Measurements from ENCODE around the gene B3GAT1.

The B3GAT1 gene

GRCh38 chr11:134332782-134333181 lies 79.3 kb downstream of the B3GAT1 start:
- Histone ChIP-seq H3F3A (ENCODE audit: control insufficient read depth, insufficient read depth) (no peaks in the 10 kb centered on the region), H3K9me2 (replicated peaks; ENCODE audit: control insufficient read depth, low read length) (no peaks in the 10 kb centered on the region), H3K79me2 (ENCODE audit: control insufficient read depth, low read length) (no peaks in the 10 kb centered on the region), H3K4me2 (ENCODE audit: low read length) (no peak overlapping the region), H3K27ac (ENCODE audit: low read depth, low read length) (no peak overlapping the region), H3K9me3 (ENCODE audit: control insufficient read depth, insufficient read depth, low read length) (no peaks in the 10 kb centered on the region), H3K4me1 (ENCODE audit: control insufficient read depth, low read length) (no peaks in the 10 kb centered on the region), H4K20me1 (ENCODE audit: control insufficient read depth, insufficient read depth, low read depth, low read length) (no peaks in the 10 kb centered on the region), H3K36me3 (ENCODE audit: control insufficient read depth, low read length) (no peaks in the 10 kb centered on the region), H3K4me3 (ENCODE audit: low read length) (no peak overlapping the region), H3K27me3 (ENCODE audit: control insufficient read depth, low read length) (no peaks in the 10 kb centered on the region)
- no peak for TF ChIP-seq EZH2phosphoT487 (IDR thresholded peaks at IDR 0.05; ENCODE audit: borderline replicate concordance, low read length)
- no peak for TF ChIP-seq CTCF (IDR thresholded peaks at IDR 0.05; ENCODE audit: low read depth, low read length, poor library complexity, severe bottlenecking)

- H3K79me2 ChIP-seq (ENCODE audit: control insufficient read depth, low read length) = no peaks in the 10 kb centered on the region
- no peaks in the 10 kb centered on the region for H3K9me3 ChIP-seq (ENCODE audit: control insufficient read depth, insufficient read depth, low read length)
- H3F3A ChIP-seq (ENCODE audit: control insufficient read depth, insufficient read depth) = no peaks in the 10 kb centered on the region
- H4K20me1 ChIP-seq (ENCODE audit: control insufficient read depth, insufficient read depth, low read depth, low read length) = no peaks in the 10 kb centered on the region
- no peak overlapping the region for H3K4me2 ChIP-seq (ENCODE audit: low read length)
- no peaks in the 10 kb centered on the region for H3K27me3 ChIP-seq (ENCODE audit: control insufficient read depth, low read length)
- H3K4me3 ChIP-seq (ENCODE audit: low read length) = no peak overlapping the region
- H3K4me1 ChIP-seq (ENCODE audit: control insufficient read depth, low read length) = no peaks in the 10 kb centered on the region
- TF ChIP-seq CTCF (IDR thresholded peaks at IDR 0.05; ENCODE audit: low read depth, low read length, poor library complexity, severe bottlenecking) = no peak
- no peak for TF ChIP-seq EZH2phosphoT487 (IDR thresholded peaks at IDR 0.05; ENCODE audit: borderline replicate concordance, low read length)
- H3K27ac ChIP-seq (ENCODE audit: low read depth, low read length) = no peak overlapping the region
- no peaks in the 10 kb centered on the region for H3K9me2 ChIP-seq (replicated peaks; ENCODE audit: control insufficient read depth, low read length)
- no peaks in the 10 kb centered on the region for H3K36me3 ChIP-seq (ENCODE audit: control insufficient read depth, low read length)
Measured at GRCh38 chr11:134332189-134332631, 79.8 kb downstream of the B3GAT1 start.

GRCh38 chr11:134331354-134332188 lies 80.5 kb downstream of the B3GAT1 start, which contains the start of gene GLB1L2:
Gene GLB1L2 (plus strand): TSS chr11:134331988. CDS start chr11:134332062, 74 bp downstream.
- Histone ChIP-seq H3K79me2 (ENCODE audit: control insufficient read depth, low read length) (no peaks in the 10 kb centered on the region), H3K9me2 (replicated peaks; ENCODE audit: control insufficient read depth, low read length) (no peaks in the 10 kb centered on the region), H3F3A (ENCODE audit: control insufficient read depth, insufficient read depth) (no peaks in the 10 kb centered on the region), H3K4me1 (ENCODE audit: control insufficient read depth, low read length) (no peaks in the 10 kb centered on the region), H3K27me3 (ENCODE audit: control insufficient read depth, low read length) (no peaks in the 10 kb centered on the region), H3K36me3 (ENCODE audit: control insufficient read depth, low read length) (no peaks in the 10 kb centered on the region), H4K20me1 (ENCODE audit: control insufficient read depth, insufficient read depth, low read depth, low read length) (no peaks in the 10 kb centered on the region), H3K9me3 (ENCODE audit: control insufficient read depth, insufficient read depth, low read length) (no peaks in the 10 kb centered on the region), H3K27ac (ENCODE audit: low read depth, low read length) (no peak within 1 kb of the TSS), H3K4me3 (ENCODE audit: low read length) (no peak within 1 kb of the TSS), H3K4me2 (ENCODE audit: low read length) (no peak within 1 kb of the TSS)
- TF ChIP-seq CTCF (IDR thresholded peaks at IDR 0.05; ENCODE audit: low read depth, low read length, poor library complexity, severe bottlenecking) (no peak), EZH2phosphoT487 (IDR thresholded peaks at IDR 0.05; ENCODE audit: borderline replicate concordance, low read length) (no peak)

Data from DOHH2 (cell line).